GM21528 (cell line): ENCODE results near the gene SMIM7.
"Not testable (repeated sequence)": the region's sequence is repeated elsewhere in the genome, so short reads cannot be mapped to it uniquely, and the experiment has no call there.

Experiments
- ATAC-seq: cut with Tn5 transposase; IDR thresholded peaks from one replicate; pipeline ENCODE4 v1.9.1; 2021; ENCODE audit warnings: mild to moderate bottlenecking, moderate library complexity; ENCODE audit not compliant: unreplicated experiment, low FRiP score

The SMIM7 gene

GRCh38 chr19:16659832-16660708, at the start of gene SMIM7:
TSS of gene SMIM7 (minus strand) at chr19:16660144. CDS start at chr19:16660110, 34 bp downstream.
- ATAC-seq = peak; percentile 82

- no peak for ATAC-seq
These were observed 43.7 kb upstream of the SMIM7 start for GRCh38 chr19:16703677-16704076.

- ATAC-seq = no peak
These were observed 42.2 kb upstream of the SMIM7 start for GRCh38 chr19:16702123-16702522.

- ATAC-seq = no peak
These were observed 39.0 kb upstream of the SMIM7 start for GRCh38 chr19:16698914-16699313.

- no peak for ATAC-seq
These were observed 28.1 kb upstream of the SMIM7 start for GRCh38 chr19:16688084-16688483.

GRCh38 chr19:16684216-16684615, 24.3 kb upstream of the SMIM7 start:
- ATAC-seq = no peak

- ATAC-seq = no peak
These were observed 22.6 kb upstream of the SMIM7 start for GRCh38 chr19:16682539-16682938.

- ATAC-seq = no peak
These were observed 19.9 kb upstream of the SMIM7 start for GRCh38 chr19:16679811-16680210.

GRCh38 chr19:16678498-16678897, 18.6 kb upstream of the SMIM7 start:
- ATAC-seq = no peak

GRCh38 chr19:16677055-16677454, 17.1 kb upstream of the SMIM7 start:
- ATAC-seq = no peak

- ATAC-seq = no peak
These were observed 16.3 kb upstream of the SMIM7 start for GRCh38 chr19:16676101-16676798.

- ATAC-seq = not testable (repeated sequence)
These were observed 13.9 kb upstream of the SMIM7 start for GRCh38 chr19:16673839-16674238.

- no peak for ATAC-seq
These were observed 13.3 kb upstream of the SMIM7 start for GRCh38 chr19:16673231-16673630.

GRCh38 chr19:16671652-16672274, 11.8 kb upstream of the SMIM7 start:
- ATAC-seq = no peak

GRCh38 chr19:16670291-16670690, 10.3 kb upstream of the SMIM7 start:
- ATAC-seq = no peak

GRCh38 chr19:16668702-16669101, 8.8 kb upstream of the SMIM7 start:
- ATAC-seq = not testable (repeated sequence)

GRCh38 chr19:16668176-16668575, 8.2 kb upstream of the SMIM7 start:
- ATAC-seq = no peak

- ATAC-seq = no peak
These were observed 1.6 kb upstream of the SMIM7 start for GRCh38 chr19:16661480-16662034.

- ATAC-seq = peak; percentile 26
These were observed 977 bp upstream of the SMIM7 start, which contains the start of gene TMEM38A for GRCh38 chr19:16660763-16661479. TSS of gene TMEM38A (plus strand) at chr19:16661139. CDS start at chr19:16661218, 79 bp downstream.

GRCh38 chr19:16659464-16659831, 496 bp downstream of the SMIM7 start:
- ATAC-seq = no peak
